GM21526 (cell line): ENCODE results near the gene RRN3.
"Not testable (repeated sequence)": the region's sequence is repeated elsewhere in the genome, so short reads cannot be mapped to it uniquely, and the experiment has no call there.

Source experiments
- ATAC-seq: cut with Tn5 transposase; IDR thresholded peaks from one replicate; pipeline ENCODE4 v1.9.1; 2021; ENCODE audit warnings: moderate library complexity; ENCODE audit not compliant: unreplicated experiment, low FRiP score

Gene RRN3

DNA sequence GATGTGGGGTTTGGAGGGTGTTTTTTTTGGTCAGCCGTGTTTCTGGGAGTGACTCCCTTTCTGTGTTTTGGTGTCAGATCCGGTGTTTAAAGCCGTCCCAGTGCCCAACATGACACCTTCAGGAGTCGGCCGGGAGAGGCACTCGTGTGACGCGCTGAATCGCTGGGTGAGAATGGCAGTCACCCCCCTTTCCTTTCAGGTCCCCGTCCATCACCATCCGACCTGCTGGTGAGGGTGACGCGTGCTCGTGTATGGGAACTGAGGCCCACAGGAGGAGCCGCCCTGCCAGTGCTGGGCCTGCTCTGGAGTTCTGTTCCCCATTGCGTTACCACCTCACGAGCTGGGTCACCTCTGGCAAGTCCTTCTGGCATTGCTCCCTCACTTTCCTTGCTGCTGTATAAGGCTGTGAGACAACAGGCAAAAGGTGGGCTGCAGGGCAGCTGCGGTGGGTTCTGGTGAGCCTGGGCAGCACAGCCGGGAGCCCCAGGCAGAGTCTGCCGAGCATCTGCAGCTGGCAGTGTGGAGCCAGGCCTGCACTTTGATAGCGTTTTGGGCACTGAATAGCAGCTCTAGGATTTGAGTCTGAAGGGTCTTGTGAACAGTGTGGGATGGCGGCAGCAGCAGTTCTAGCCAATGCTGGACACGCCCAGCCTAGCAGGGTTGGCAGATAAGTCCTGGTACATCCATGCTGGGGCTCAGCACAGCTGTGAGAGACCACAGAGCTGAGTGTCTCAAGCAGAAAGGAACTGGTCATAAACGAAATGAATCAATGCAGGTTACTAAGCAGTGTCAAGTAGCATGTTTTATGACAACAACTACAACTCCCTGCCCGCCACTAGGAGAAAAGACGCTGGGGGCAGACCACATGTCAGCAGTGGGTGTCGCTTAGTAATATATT lies 65.0 kb downstream of the RRN3 start:
- not testable (repeated sequence) for ATAC-seq

DNA sequence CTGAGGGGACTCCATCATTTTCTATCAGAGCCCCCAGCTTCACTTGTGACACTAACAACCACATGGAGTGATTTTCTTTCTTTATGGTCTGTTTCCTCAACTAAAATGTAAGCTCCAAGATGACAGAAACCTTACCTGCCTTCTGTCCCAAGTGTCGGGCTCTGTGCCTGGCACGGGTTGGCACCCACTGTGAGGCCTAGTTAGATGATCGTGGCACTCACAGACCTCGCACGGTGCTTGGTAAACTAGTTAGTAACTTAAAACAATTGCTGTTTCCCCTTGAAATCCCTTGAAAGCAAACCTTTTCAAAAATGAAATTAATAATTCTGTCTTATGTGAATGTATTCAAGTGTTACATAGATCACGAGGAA lies 65.7 kb downstream of the RRN3 start:
- not testable (repeated sequence) for ATAC-seq

DNA sequence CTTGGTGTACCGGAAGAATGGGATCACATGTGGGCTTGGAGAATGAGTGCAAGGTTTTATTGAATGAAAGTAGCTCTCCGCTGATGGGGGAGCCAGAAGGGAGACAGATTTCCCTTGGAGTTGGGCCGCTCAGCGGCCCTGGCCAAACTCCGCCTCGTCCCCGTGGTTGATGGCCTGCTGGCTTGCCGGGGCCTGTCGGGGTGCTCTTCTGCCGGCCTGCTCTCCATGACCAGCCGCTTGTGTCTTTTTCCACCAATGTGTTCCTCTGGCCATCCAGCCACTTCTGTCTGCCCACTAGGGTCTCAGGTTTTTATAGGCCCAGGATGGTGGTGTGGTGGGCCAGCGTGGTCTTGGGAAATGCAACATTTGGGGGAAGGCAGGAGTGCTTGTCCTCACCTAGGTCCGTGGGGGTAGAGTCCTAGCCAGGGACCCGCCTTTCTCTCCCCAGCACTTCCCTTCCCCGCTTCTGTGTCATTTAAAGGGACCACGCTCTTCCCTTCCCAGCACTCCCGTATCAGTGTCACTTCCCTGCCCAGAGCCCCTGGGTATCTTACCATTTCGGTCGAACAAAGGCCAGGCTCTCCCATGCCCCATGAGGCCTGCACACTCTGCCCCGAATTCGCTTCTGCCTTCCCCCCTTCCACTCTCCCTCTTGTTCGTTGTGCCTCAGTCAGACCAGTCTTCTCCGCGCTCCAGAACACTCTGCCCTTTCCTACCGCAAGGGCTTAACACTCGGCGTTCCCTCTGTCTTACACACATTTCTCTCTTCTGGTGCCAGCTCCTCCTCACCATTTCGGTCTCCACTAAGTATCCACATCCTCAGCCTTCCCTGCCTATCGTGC lies 66.3 kb downstream of the RRN3 start:
- ATAC-seq, result not testable (repeated sequence)

DNA sequence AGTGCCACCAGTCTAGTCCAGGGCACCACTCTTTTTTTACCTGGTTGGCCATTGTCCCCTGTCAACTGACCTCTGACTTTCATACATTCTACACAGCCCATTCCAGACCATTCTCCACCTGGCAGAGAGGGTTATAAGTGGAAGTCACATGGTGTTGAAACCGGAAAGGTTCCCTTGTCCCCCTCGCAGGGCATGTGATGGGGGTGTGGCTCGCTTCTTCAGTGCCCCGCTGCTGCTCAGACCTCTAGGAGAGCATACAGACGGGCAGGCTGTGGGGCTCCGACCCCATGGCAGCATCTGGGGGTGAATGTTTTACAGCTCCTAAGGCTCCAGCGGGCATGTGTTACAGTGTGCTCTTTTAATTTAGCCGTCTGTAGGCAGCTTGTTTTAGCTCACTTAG lies 67.0 kb downstream of the RRN3 start:
- ATAC-seq, result not testable (repeated sequence)

DNA sequence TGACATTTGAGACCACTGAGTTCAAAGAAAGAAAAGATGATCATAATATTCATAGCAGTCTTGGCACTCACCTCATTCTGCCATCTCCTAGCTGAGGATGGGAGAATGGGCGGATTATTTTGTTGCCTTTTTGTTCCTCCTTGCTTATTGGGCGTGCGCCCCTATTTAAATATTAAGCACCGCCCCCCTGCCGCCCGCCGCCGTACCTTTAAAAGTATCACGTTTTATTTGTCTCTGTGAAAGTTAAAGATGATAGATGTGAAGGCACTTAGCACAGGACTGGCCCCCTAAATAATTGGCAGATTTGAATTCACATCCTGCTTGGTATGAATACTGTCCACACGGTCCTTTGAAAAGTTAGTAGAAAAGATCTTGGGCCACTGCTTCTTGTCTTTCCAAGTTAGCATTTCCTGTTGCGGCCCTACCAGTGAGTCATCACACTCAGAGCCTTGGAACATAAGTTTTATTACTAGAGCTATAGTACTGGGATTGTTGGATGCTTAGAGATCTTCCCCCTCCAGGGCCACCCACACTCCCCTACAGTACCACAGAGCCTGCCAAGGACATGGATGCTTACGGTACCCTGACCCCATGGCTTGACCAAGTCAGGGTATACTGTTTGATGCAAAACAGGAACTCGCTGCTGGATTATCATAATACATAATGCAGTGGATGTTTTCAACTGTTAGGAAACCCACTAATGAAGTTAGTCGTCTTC lies 68.7 kb downstream of the RRN3 start:
- ATAC-seq, result not testable (repeated sequence)

DNA sequence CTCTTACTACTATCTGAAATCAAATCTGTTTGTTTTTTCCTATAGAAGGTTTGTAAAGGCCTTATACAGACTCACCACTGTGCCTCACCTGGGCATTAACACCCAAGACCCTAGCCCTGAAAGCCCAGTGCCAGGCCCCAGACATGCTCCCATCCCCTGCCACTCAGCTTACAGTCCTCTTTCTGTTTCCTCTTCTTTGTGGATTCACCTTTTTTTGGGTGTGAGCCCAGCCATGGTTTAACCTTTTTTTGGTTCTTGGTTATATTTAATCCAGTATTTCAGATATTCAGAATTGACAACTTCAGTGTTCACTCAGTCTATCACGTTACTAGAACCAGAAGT lies 69.2 kb downstream of the RRN3 start:
- not testable (repeated sequence) for ATAC-seq

DNA sequence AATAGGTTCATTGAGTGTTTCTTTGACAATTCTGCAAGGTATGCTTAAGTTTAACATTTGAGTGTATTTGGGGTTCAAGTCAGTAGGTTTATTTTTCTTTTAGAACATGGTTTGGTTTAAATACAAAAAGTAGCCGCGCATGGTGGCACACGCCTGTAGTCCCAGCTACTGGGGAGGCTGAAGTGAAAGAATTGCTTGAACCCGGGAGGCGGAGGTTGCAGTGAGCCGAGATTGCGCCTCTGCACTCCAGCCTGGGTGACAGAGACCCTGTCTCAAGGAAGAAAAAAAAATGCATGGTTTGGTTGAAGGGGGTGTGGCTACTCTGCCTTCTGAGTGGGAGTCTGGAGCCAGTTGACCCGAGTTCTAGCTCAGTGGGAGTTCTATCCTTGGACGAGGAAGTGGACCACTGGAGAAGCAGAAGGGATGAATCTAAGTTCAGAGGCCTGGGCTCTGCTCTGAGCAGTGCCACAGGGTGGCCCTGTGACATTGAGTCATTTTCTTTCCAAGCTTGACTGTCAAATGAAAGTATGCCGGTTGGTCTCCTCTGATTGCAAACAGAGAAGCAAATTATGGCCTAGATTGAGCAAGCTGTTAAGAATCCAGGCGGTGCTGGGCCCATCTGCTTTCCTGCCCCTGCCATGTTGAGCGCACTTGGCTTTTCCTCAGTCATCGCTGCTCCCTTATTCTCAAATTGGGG lies 70.5 kb downstream of the RRN3 start:
- not testable (repeated sequence) for ATAC-seq

DNA sequence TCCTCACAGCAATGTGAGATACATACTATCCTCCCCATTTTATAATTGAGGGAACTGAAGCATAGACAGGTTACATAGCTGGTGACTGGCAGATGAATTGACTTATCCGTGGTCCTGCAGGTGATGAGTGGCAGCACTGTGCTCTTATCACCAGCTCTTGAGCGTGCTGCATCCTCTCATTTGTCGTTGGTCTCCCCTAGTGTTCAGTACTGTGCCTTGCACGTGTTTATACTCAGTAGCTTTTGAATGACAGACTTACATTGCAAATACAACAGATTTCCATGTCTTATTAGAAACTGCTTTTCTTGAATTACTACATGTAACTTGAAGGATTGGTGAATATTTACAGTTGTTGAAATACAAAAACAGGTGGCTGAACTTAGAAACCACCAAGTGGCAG lies 71.9 kb downstream of the RRN3 start:
- ATAC-seq, result peak; percentile 55

DNA sequence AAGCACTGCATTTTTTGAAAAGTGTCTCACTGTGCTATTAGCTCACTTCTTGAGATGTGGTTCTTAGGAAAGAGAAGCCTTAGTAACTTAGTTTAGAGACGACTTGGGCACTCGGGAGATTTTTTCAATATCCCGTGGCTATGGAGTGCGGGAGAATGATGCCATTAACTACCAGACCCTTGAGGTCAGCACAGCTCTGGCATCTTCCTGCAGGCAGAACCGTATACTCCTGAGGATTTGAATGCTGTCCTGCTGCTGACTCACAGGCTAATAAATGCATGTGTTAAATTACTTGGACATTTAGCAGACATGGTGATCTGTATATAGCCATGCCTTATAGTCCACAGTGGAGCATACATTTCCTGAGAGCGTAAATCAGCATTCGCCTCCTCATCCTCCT lies 72.6 kb downstream of the RRN3 start:
- ATAC-seq, result not testable (repeated sequence)

DNA sequence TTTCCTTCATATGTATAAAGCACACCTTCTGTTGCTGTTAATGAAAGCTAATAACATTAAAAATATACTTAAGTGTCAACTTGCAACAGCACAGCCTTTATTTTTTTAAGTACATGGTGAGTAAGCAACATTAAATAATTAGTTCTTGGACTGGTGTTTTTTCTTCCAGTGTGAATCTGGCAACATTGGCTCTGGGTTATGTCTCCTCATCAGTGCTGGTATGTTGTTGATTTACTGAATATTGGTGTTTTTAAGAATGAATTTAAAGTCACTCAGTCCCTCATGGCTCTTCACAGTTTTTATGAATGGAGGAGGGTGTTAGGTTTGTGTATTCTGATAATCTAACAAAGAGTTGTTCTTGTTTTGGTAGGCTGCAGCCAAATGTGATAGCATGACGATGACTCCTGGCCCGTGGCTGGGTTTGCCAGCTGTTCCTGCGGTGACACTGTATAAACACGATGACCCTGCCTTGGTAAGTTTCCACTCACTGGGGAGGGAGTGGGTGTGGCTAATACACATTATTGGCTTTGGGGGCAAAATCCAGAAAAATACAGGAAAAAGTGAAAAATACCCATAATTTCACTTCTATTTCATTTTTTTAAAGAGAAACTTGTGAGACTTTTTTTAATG lies 77.0 kb downstream of the RRN3 start:
- ATAC-seq, result not testable (repeated sequence)

DNA sequence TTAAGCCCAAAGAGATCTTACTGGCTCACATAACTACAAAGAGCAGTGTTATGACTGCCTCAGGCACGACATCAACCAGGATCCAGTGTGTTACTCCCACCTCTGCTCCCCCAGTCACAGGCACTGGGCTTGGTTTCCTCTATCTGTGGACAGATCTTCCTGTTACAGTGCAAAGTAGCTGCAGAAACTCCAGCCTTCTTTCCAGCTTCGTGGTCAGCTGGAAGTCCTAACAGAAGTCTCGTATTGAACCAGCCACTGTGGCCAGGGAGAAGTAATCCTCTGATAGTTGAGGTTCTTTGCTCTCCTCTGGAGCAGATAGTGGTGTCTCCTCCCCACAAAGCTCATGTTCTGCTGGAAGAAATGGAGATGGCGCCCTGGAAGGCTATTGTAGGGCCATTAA lies 77.7 kb downstream of the RRN3 start:
- ATAC-seq, result not testable (repeated sequence)

DNA sequence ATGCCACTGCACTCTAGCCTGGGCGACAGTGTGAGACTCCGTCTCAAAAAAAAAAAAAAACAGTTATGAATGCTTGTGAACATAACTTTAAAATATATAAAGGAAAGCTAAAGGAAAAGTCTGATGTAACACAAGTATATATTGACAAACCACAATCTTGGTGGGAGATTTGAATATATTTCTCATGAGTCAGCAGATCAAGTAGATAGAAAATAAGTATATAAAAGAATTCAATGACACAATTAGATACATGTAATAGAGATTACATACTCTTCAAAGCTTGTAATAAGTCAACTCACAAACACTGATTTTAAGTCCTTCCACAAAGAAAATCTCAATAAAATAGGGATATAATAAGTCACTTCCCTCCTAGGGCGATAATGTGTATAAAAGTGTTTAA lies 78.4 kb downstream of the RRN3 start:
- not testable (repeated sequence) for ATAC-seq

DNA sequence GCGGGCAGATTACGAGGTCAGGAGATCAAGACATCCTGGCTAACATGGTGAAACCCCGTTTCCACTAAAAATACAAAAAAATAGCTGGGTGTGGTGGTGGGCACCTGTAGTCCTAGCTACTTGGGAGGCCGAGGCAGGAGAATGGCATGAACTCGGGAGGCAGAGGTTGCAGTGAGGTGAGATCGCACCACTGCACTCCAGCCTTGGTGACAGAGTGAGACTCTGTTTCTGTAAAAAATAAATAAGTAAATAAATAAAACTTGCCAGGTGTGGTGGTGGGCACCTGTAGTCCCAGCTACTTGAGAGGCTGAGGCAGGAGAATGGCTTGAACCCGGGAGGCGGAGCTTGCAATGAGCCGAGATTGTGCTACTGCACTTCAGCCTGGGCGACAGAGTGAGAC lies 81.1 kb downstream of the RRN3 start:
- not testable (repeated sequence) for ATAC-seq
